Upper lobe of left lung (tissue), 4 donors: ENCODE measurements around the gene ZC3H4.

Source experiments
- EP300 ChIP-seq, 4 donors: sonication (generic); formaldehyde crosslinking; IDR thresholded peaks; one replicate each; pipeline ENCODE4 v1.5.1; 2017; ENCODE audit warnings: antibody characterized with exemption in 4 of 4, control low read depth in 2 of 4
- TF ChIP-seq, protein P1 (sequence below), 6 experiments: fragments of 450-650 bp in 4 of 6; fragments of 200-600 bp in 2 of 6; sonication (generic) in 2 of 6; IDR thresholded peaks; one replicate each; pipeline ENCODE4 v1.5.1; 2016 to 2019; ENCODE audit warnings: antibody characterized with exemption in 6 of 6

DNA sequence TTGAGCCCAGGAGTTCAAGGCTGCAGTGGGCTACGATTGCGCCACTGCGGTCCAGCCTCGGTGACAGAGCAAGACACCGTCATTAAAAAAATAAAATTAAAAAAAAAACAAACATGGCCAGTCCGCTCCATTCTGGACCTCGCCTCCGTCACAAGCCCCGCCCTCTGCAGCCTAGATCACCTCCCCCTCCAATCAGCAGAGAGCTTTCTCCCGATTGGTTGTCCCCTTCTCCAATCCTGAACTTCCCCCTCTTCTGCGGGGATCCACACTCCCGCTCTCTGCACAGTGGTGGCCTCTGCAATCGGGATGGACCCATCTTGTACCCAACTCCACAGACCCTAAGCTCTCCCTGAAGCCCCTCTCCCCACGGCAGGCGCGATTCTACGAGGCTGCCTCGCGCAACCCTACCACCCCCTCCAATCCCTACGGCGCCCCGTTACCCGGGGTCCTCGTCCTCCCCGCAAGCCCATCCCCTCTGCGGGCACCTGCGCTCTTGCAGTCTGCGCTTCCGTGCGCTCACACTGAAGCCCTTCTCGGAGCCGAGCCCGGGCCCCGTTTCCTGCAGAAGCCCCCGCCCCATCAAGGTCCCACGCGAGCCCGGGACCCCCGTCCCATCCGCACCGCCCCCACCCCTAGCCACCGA, 65.7 kb downstream of the ZC3H4 start:
- TF ChIP-seq EP300 (IDR thresholded peaks at IDR 0.05), result no peak
- TF ChIP-seq, protein P1, sequence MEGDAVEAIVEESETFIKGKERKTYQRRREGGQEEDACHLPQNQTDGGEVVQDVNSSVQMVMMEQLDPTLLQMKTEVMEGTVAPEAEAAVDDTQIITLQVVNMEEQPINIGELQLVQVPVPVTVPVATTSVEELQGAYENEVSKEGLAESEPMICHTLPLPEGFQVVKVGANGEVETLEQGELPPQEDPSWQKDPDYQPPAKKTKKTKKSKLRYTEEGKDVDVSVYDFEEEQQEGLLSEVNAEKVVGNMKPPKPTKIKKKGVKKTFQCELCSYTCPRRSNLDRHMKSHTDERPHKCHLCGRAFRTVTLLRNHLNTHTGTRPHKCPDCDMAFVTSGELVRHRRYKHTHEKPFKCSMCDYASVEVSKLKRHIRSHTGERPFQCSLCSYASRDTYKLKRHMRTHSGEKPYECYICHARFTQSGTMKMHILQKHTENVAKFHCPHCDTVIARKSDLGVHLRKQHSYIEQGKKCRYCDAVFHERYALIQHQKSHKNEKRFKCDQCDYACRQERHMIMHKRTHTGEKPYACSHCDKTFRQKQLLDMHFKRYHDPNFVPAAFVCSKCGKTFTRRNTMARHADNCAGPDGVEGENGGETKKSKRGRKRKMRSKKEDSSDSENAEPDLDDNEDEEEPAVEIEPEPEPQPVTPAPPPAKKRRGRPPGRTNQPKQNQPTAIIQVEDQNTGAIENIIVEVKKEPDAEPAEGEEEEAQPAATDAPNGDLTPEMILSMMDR (IDR thresholded peaks at IDR 0.05), result no peak
